Central memory CD4-positive, alpha-beta T cell (primary cell): ENCODE data around the gene TBX1.
"Not testable (repeated sequence)": the region's sequence is repeated elsewhere in the genome, so short reads cannot be mapped to it uniquely, and the experiment has no call there.

Source experiments
- DNase-seq: peaks from one replicate; pipeline ENCODE4 v3.0.0; 2022

The TBX1 gene

GRCh38 chr22:19765477-19766239 lies 5.1 kb downstream of the TBX1 start:
- DNase-seq, result no peak

GRCh38 chr22:19766240-19766510 lies 5.6 kb downstream of the TBX1 start:
- DNase-seq, result no peak

GRCh38 chr22:19766511-19767426 lies 6.2 kb downstream of the TBX1 start:
- peak; percentile 20 for DNase-seq

GRCh38 chr22:19767427-19768341 lies 7.1 kb downstream of the TBX1 start:
- no peak for DNase-seq

GRCh38 chr22:19769393-19769715 lies 8.8 kb downstream of the TBX1 start:
- no peak for DNase-seq

- DNase-seq, result no peak
Measured at GRCh38 chr22:19770349-19771220, 10.0 kb downstream of the TBX1 start.

- no peak for DNase-seq
Measured at GRCh38 chr22:19772422-19772672, 11.8 kb downstream of the TBX1 start.

GRCh38 chr22:19772673-19773469 lies 12.3 kb downstream of the TBX1 start:
- no peak for DNase-seq

- no peak for DNase-seq
Measured at GRCh38 chr22:19773470-19774040, 13.0 kb downstream of the TBX1 start.

- DNase-seq, result no peak
Measured at GRCh38 chr22:19774628-19775027, 14.1 kb downstream of the TBX1 start.

- DNase-seq, result no peak
Measured at GRCh38 chr22:19775496-19776325, 15.1 kb downstream of the TBX1 start.

GRCh38 chr22:19776433-19777031 lies 16.0 kb downstream of the TBX1 start:
- no peak for DNase-seq

GRCh38 chr22:19777192-19777591 lies 16.6 kb downstream of the TBX1 start:
- DNase-seq, result not testable (repeated sequence)

GRCh38 chr22:19779011-19779421 lies 18.4 kb downstream of the TBX1 start:
- no peak for DNase-seq

GRCh38 chr22:19779685-19780268 lies 19.2 kb downstream of the TBX1 start:
- no peak for DNase-seq

GRCh38 chr22:19782533-19782932 lies 22.0 kb downstream of the TBX1 start:
- no peak for DNase-seq

- no peak for DNase-seq
Measured at GRCh38 chr22:19783586-19784383, 23.2 kb downstream of the TBX1 start.

- no peak for DNase-seq
Measured at GRCh38 chr22:19784384-19785175, 24.0 kb downstream of the TBX1 start.
